ENCODE data around the gene SRSF5.

- no peak for TF ChIP-seq CTCF (conservative IDR thresholded peaks at IDR 0.05)
- TF ChIP-seq EZH2 (IDR thresholded peaks at IDR 0.05; ENCODE audit: low read depth), result no peak
Observed at GRCh38 chr14:69815556-69815955, 48.6 kb downstream of the SRSF5 start.
